KOPT-K1 (cell line): ENCODE data around the gene UBALD1.

ENCODE experiments used
- H3K27ac ChIP-seq: fragments of 200-600 bp; sonication (generic); 2 replicates; pipeline ENCODE4 v1.5.1; 2016; ENCODE audit warnings: antibody characterized with exemption, mild to moderate bottlenecking, low read depth, low read length; ENCODE audit not compliant: poor library complexity, severe bottlenecking
- H3K36me3 ChIP-seq: fragments of 200-600 bp; sonication (generic); 2 replicates; pipeline ENCODE4 v1.5.1; 2017; ENCODE audit warnings: antibody characterized with exemption, mild to moderate bottlenecking, low read length, moderate library complexity; ENCODE audit not compliant: insufficient read depth
- H3K9me3 ChIP-seq: fragments of 200-600 bp; sonication (generic); 2 replicates; pipeline ENCODE4 v1.5.1; 2017; ENCODE audit warnings: antibody characterized with exemption, low read length, mild to moderate bottlenecking; ENCODE audit not compliant: insufficient read depth, poor library complexity, severe bottlenecking

The UBALD1 gene

GRCh38 chr16:4613636-4614570 lies 785 bp downstream of the UBALD1 start:
- H3K9me3 ChIP-seq, result no peaks in the 10 kb centered on the region
- H3K36me3 ChIP-seq, result no peaks in the 10 kb centered on the region
- peak overlapping the region; percentile 63 for H3K27ac ChIP-seq

GRCh38 chr16:4612977-4613635 lies 1.6 kb downstream of the UBALD1 start:
- Histone ChIP-seq H3K27ac (no peak overlapping the region), H3K36me3 (no peaks in the 10 kb centered on the region; the same call in 1 of the 2 replicates), H3K9me3 (no peaks in the 10 kb centered on the region)

- no peaks in the 10 kb centered on the region; the same call in 1 of the 2 replicates for H3K36me3 ChIP-seq
- no peaks in the 10 kb centered on the region for H3K9me3 ChIP-seq
- no peak overlapping the region for H3K27ac ChIP-seq
These were observed 2.2 kb downstream of the UBALD1 start for GRCh38 chr16:4612474-4612931.

GRCh38 chr16:4611337-4612021 lies 3.2 kb downstream of the UBALD1 start:
- Histone ChIP-seq H3K27ac (no peak overlapping the region), H3K9me3 (no peaks in the 10 kb centered on the region), H3K36me3 (no peaks in the 10 kb centered on the region; the same call in 1 of the 2 replicates)

- no peak overlapping the region for H3K27ac ChIP-seq
- no peaks in the 10 kb centered on the region for H3K9me3 ChIP-seq
- H3K36me3 ChIP-seq, result no peaks in the 10 kb centered on the region; the same call in 1 of the 2 replicates
These were observed 4.4 kb downstream of the UBALD1 start for GRCh38 chr16:4610011-4611005.

GRCh38 chr16:4609200-4610010 lies 5.3 kb downstream of the UBALD1 start:
- Histone ChIP-seq H3K36me3 (no peaks in the 10 kb centered on the region; the same call in 1 of the 2 replicates), H3K27ac (no peak overlapping the region), H3K9me3 (no peaks in the 10 kb centered on the region)

GRCh38 chr16:4608704-4608980 lies 6.0 kb downstream of the UBALD1 start:
- Histone ChIP-seq H3K9me3 (no peaks in the 10 kb centered on the region), H3K27ac (no peak overlapping the region), H3K36me3 (no peaks in the 10 kb centered on the region; the same call in 1 of the 2 replicates)

- Histone ChIP-seq H3K27ac (no peak overlapping the region), H3K9me3 (no peaks in the 10 kb centered on the region), H3K36me3 (no peaks in the 10 kb centered on the region; the same call in 1 of the 2 replicates)
These were observed 6.6 kb downstream of the UBALD1 start for GRCh38 chr16:4607841-4608703.

GRCh38 chr16:4606354-4606753 lies 8.3 kb downstream of the UBALD1 start:
- Histone ChIP-seq H3K36me3 (no peaks in the 10 kb centered on the region; the same call in 1 of the 2 replicates), H3K27ac (no peak overlapping the region), H3K9me3 (no peaks in the 10 kb centered on the region)

- no peaks in the 10 kb centered on the region for H3K9me3 ChIP-seq
- no peak overlapping the region for H3K27ac ChIP-seq
- H3K36me3 ChIP-seq, result no peaks in the 10 kb centered on the region; the same call in 1 of the 2 replicates
These were observed 10.3 kb downstream of the UBALD1 start for GRCh38 chr16:4604401-4604800.

- H3K9me3 ChIP-seq, result no peaks in the 10 kb centered on the region
- H3K36me3 ChIP-seq, result no peaks in the 10 kb centered on the region; the same call in 1 of the 2 replicates
- H3K27ac ChIP-seq, result no peak overlapping the region
These were observed 11.0 kb downstream of the UBALD1 start for GRCh38 chr16:4603624-4604170.

GRCh38 chr16:4602331-4602730 lies 12.4 kb downstream of the UBALD1 start:
- H3K36me3 ChIP-seq, result no peaks in the 10 kb centered on the region
- H3K27ac ChIP-seq, result no peak overlapping the region
- no peaks in the 10 kb centered on the region for H3K9me3 ChIP-seq

GRCh38 chr16:4601864-4602186 lies 12.9 kb downstream of the UBALD1 start:
- Histone ChIP-seq H3K27ac (no peak overlapping the region), H3K36me3 (no peaks in the 10 kb centered on the region)

More at GRCh38 chr16:4601864-4602186, 12.9 kb downstream of the UBALD1 start:
- no peaks in the 10 kb centered on the region for H3K9me3 ChIP-seq
